ENCODE measurements around the gene TRPV3.

DNA sequence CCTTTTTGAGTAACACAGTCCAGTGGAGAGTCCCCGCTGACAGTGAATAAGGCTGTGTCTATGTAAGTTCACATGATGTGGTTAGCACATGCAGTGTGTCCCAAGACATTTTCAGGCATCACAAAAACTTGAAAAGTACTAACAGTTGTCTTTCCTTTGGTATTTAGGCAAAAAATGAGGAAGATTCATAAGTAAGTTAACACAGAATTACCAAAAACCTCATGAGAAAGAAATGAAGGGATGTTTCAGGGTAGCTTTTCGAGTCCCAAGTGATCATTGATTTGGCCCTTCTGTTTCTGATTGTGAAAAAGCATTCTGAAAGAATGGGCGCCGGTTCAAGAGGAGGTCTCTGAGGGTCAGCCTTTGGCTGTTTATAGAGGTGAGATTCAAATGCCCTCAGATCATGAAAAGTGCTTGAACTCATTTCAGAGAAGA, 82.3 kb downstream of the TRPV3 start:
- TF ChIP-seq, protein P1, sequence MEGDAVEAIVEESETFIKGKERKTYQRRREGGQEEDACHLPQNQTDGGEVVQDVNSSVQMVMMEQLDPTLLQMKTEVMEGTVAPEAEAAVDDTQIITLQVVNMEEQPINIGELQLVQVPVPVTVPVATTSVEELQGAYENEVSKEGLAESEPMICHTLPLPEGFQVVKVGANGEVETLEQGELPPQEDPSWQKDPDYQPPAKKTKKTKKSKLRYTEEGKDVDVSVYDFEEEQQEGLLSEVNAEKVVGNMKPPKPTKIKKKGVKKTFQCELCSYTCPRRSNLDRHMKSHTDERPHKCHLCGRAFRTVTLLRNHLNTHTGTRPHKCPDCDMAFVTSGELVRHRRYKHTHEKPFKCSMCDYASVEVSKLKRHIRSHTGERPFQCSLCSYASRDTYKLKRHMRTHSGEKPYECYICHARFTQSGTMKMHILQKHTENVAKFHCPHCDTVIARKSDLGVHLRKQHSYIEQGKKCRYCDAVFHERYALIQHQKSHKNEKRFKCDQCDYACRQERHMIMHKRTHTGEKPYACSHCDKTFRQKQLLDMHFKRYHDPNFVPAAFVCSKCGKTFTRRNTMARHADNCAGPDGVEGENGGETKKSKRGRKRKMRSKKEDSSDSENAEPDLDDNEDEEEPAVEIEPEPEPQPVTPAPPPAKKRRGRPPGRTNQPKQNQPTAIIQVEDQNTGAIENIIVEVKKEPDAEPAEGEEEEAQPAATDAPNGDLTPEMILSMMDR (IDR thresholded peaks at IDR 0.05), result no peak
- TF ChIP-seq POLR2A (IDR thresholded peaks at IDR 0.05), result no peak
